Articular chondrocyte of knee joint (primary cell): ENCODE results near the gene INVS. TPM values are rescaled to one million over a fixed set of nuclear protein-coding genes. Genes with fewer than 3 reads are reported as not detected.

ENCODE experiments used
- small RNA-seq: library from RNA; depleted of rRNA; stranded (forward); fragments of <200 nt; gene quantifications from one replicate; pipeline ENCODE3, GENCODE V24; 2012
- total RNA-seq: library from RNA; depleted of rRNA; stranded (reverse); fragments of >200 nt; gene quantifications from 2 replicates; pipeline ENCODE4 v1.2.3, GENCODE V29; 2012

Gene INVS
- 30.8 and 34.3 TPM in 2 replicates for total RNA-seq

DNA sequence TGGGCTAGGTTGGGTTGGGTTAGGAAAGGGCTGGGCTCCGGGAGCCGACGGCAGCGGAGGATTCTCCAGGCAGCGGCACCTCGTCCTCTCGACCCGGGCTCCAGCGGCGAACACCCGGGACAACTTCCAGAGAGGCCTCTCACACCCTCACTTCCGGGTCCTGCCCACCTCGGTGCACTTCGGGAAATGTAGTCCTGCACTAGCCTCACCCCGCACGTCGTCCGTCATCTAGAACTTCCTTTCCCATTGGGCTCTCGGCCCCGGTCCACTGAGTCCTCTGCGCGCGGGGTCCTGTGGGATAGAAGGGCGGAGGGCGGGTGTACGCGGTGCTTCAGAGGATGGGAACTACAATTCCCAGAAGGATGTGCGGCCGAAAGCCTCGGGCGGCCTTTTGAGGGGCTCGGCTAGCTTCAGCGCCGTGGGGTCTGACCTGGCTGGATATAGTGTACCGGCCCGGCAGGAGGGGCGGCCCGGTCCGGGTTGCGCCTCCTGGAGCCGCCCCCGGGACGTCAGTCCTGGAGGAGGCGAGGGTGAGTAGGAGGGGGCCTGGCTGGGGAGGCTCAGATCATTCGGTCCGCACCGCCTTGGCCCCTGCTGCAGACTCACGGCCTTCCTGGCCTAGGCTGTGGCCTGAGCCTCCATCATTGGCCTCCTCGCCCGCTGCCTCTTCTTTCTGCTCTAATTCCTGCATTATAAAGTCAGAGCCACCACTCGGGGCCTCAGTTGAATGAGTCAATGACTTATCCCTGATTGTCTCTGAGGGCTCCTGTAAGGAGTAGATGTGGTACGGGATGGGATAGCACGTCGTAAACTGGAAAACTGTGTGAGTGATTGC is at the start of gene INVS, which contains the start of gene ERP44:
Gene INVS (plus strand): TSS at position 357 of the 835 bp plus-strand sequence. CDS start 5,279 bp downstream, outside the sequence.
Gene ERP44 (minus strand): TSS at position 114 of the 835 bp plus-strand sequence. CDS start 160 bp downstream, outside the sequence.

Small RNA genes lying within 50 kb of the gene (small RNA-seq; reads per million reads assigned to genes)
- not detected for gene RN7SL75P

Other genes with a start within 250 kb of the INVS start
- gene STX17, start 192.6 kb upstream of the INVS start, total RNA-seq = 33.1 and 37.4 TPM in 2 replicates
- 20.6 and 25.0 TPM in 2 replicates for gene ERP44, start 243 bp upstream of the INVS start, total RNA-seq